HCT116 (cell line): ENCODE measurements around the gene GIT2.
A peak's percentile ranks its signal among the peaks of the same experiment; 100 is the strongest.

Source experiments
- EZH2 ChIP-seq: fragments of 200-600 bp; sonication (generic); IDR thresholded peaks from 2 replicates; pipeline ENCODE4 v1.6.1; 2017; ENCODE audit warnings: antibody characterized with exemption, mixed run types
- FOSL1 ChIP-seq: IDR thresholded peaks from 2 replicates; pipeline ENCODE4 v1.6.1; 2012; ENCODE audit warnings: low read depth
- JUND ChIP-seq: IDR thresholded peaks from 2 replicates; pipeline ENCODE4 v1.6.1; 2012
- POLR2A ChIP-seq: IDR thresholded peaks from 2 replicates; pipeline ENCODE4 v1.7.0; 2011; ENCODE audit warnings: borderline replicate concordance; ENCODE audit not compliant: insufficient read depth, insufficient read length; ENCODE audit errors: extremely low read depth
- SP1 ChIP-seq: IDR thresholded peaks from 2 replicates; pipeline ENCODE4 v1.6.1; 2012; ENCODE audit warnings: low read depth
- TCF7L2 ChIP-seq: IDR thresholded peaks from 2 replicates; pipeline ENCODE4 v1.7.0; 2011; ENCODE audit warnings: borderline replicate concordance, inconsistent platforms; ENCODE audit not compliant: insufficient read depth, insufficient read length; ENCODE audit errors: extremely low read depth
- TF ChIP-seq, protein P1 (sequence below), 3 experiments: fragments of 200-600 bp in 1 of 3; sonication (generic) in 1 of 3; IDR thresholded peaks in 2 of 3; conservative IDR thresholded peaks in 1 of 3; 2 replicates each; pipeline ENCODE4 v1.5.1; 2012 to 2017; ENCODE audit warnings: low read depth in 2 of 3, low read length in 2 of 3, antibody characterized with exemption in 1 of 3, borderline replicate concordance in 1 of 3, control low read depth in 1 of 3, mild to moderate bottlenecking in 1 of 3, mixed read lengths in 1 of 3, mixed run types in 1 of 3, moderate library complexity in 1 of 3; ENCODE audit not compliant: insufficient read depth in 1 of 3

GRCh38 chr12:109927622-109928021 lies 68.5 kb downstream of the GIT2 start:
- TF ChIP-seq, protein P1, sequence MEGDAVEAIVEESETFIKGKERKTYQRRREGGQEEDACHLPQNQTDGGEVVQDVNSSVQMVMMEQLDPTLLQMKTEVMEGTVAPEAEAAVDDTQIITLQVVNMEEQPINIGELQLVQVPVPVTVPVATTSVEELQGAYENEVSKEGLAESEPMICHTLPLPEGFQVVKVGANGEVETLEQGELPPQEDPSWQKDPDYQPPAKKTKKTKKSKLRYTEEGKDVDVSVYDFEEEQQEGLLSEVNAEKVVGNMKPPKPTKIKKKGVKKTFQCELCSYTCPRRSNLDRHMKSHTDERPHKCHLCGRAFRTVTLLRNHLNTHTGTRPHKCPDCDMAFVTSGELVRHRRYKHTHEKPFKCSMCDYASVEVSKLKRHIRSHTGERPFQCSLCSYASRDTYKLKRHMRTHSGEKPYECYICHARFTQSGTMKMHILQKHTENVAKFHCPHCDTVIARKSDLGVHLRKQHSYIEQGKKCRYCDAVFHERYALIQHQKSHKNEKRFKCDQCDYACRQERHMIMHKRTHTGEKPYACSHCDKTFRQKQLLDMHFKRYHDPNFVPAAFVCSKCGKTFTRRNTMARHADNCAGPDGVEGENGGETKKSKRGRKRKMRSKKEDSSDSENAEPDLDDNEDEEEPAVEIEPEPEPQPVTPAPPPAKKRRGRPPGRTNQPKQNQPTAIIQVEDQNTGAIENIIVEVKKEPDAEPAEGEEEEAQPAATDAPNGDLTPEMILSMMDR (IDR thresholded peaks at IDR 0.05 in 2 of 3, conservative IDR thresholded peaks at IDR 0.05 in 1 of 3; ENCODE audit: borderline replicate concordance in 1 of 3, insufficient read depth in 1 of 3, low read depth in 2 of 3, low read length in 2 of 3) = peak; percentile 65 to 83 (median 81); a peak in 5 of 6 replicates
- TF ChIP-seq FOSL1 = no peak
- no peak for TF ChIP-seq JUND
- TF ChIP-seq POLR2A = no peak
- no peak for TF ChIP-seq EZH2
- TF ChIP-seq TCF7L2 = no peak
- TF ChIP-seq SP1 = no peak
